H9 (cell line): ENCODE measurements around the gene MORC4. TPM values are rescaled to one million over a fixed set of nuclear protein-coding genes. Genes with fewer than 3 reads are reported as not detected.

ENCODE experiments used
- DNase-seq: peaks from one replicate; pipeline ENCODE4 v3.0.0-alpha.2; 2017
- H2AFZ ChIP-seq: one replicate; pipeline ENCODE4 v1.6.1; 2013; ENCODE audit warnings: mild to moderate bottlenecking, low read length, control low read depth, moderate library complexity
- H2AK5ac ChIP-seq: 2 replicates; pipeline ENCODE4 v1.6.1; 2013; ENCODE audit warnings: low read length, control low read depth, mixed read lengths; ENCODE audit not compliant: insufficient read length
- H2BK120ac ChIP-seq: one replicate; pipeline ENCODE4 v1.6.1; 2013; ENCODE audit warnings: low read depth, mild to moderate bottlenecking, low read length, control low read depth, inconsistent platforms; ENCODE audit not compliant: poor library complexity, severe bottlenecking
- H2BK12ac ChIP-seq: 2 replicates; pipeline ENCODE4 v1.6.1; 2013; ENCODE audit warnings: low read length, control low read depth, mixed read lengths, low read depth; ENCODE audit not compliant: insufficient read length
- H2BK15ac ChIP-seq: 2 replicates; pipeline ENCODE4 v1.6.1; 2013; ENCODE audit warnings: low read depth, low read length, control low read depth
- H2BK20ac ChIP-seq: one replicate; pipeline ENCODE4 v1.6.1; 2013; ENCODE audit warnings: low read depth, mild to moderate bottlenecking, low read length, control low read depth, inconsistent platforms; ENCODE audit not compliant: poor library complexity, severe bottlenecking
- H2BK5ac ChIP-seq: 2 replicates; pipeline ENCODE4 v1.6.1; 2013; ENCODE audit warnings: low read length, control low read depth, mixed read lengths; ENCODE audit not compliant: insufficient read length
- H3K14ac ChIP-seq: 2 replicates; pipeline ENCODE4 v1.6.1; 2013; ENCODE audit warnings: low read length, control low read depth; ENCODE audit not compliant: insufficient read depth
- H3K18ac ChIP-seq: 2 replicates; pipeline ENCODE4 v1.6.1; 2013; ENCODE audit warnings: low read depth, mild to moderate bottlenecking, mixed read lengths, low read length, control low read depth; ENCODE audit not compliant: insufficient read length
- H3K23ac ChIP-seq: 2 replicates; pipeline ENCODE4 v1.6.1; 2013; ENCODE audit warnings: low read length, control low read depth, mixed read lengths, low read depth; ENCODE audit not compliant: insufficient read length
- H3K23me2 ChIP-seq: 2 replicates; pipeline ENCODE4 v1.6.1; 2013; ENCODE audit warnings: low read depth, mild to moderate bottlenecking, mixed read lengths, low read length, control low read depth; ENCODE audit not compliant: insufficient read length, poor library complexity, severe bottlenecking
- H3K27ac ChIP-seq: 2 replicates; pipeline ENCODE4 v1.5.1; 2013; ENCODE audit warnings: low read length, control low read depth, mixed read lengths, low read depth; ENCODE audit not compliant: insufficient read length
- H3K27me3 ChIP-seq: 2 replicates; pipeline ENCODE4 v1.6.1; 2013; ENCODE audit warnings: low read length, control low read depth, inconsistent platforms; ENCODE audit not compliant: insufficient read depth
- H3K4ac ChIP-seq: 2 replicates; pipeline ENCODE4 v1.6.1; 2013; ENCODE audit warnings: low read depth, mild to moderate bottlenecking, control low read depth, inconsistent platforms, low read length, moderate library complexity
- H3K4me1 ChIP-seq: 2 replicates; pipeline ENCODE4 v1.6.1; 2013; ENCODE audit warnings: low read length, control low read depth, inconsistent platforms; ENCODE audit not compliant: insufficient read depth
- H3K4me2 ChIP-seq: 2 replicates; pipeline ENCODE4 v1.6.1; 2013; ENCODE audit warnings: low read length, control low read depth, mixed read lengths; ENCODE audit not compliant: insufficient read length, insufficient read depth
- H3K56ac ChIP-seq: 2 replicates; pipeline ENCODE4 v1.6.1; 2013; ENCODE audit warnings: low read depth, mild to moderate bottlenecking, mixed read lengths, low read length, control low read depth; ENCODE audit not compliant: insufficient read length
- H3K79me1 ChIP-seq: 2 replicates; pipeline ENCODE4 v1.6.1; 2013; ENCODE audit warnings: low read depth, mild to moderate bottlenecking, moderate library complexity, low read length, control low read depth, inconsistent platforms; ENCODE audit not compliant: insufficient read depth, poor library complexity, severe bottlenecking
- H3K79me2 ChIP-seq: 2 replicates; pipeline ENCODE4 v1.6.1; 2013; ENCODE audit warnings: low read length, control low read depth, inconsistent platforms; ENCODE audit not compliant: insufficient read depth
- H3K9ac ChIP-seq: 2 replicates; pipeline ENCODE4 v1.6.1; 2013; ENCODE audit warnings: low read length, control low read depth, mixed read lengths; ENCODE audit not compliant: insufficient read length; ENCODE audit errors: extremely low read depth
- H3K9me3 ChIP-seq: one replicate; pipeline ENCODE4 v1.6.1; 2013; ENCODE audit warnings: low read depth, low read length, inconsistent platforms; ENCODE audit not compliant: control insufficient read depth
- H3T11ph ChIP-seq: one replicate; pipeline ENCODE4 v1.6.1; 2013; ENCODE audit warnings: mild to moderate bottlenecking, low read length, control low read depth, inconsistent platforms
- H4K20me1 ChIP-seq: one replicate; pipeline ENCODE4 v1.6.1; 2013; ENCODE audit not compliant: control insufficient read depth, insufficient read length, insufficient read depth
- H4K5ac ChIP-seq: 2 replicates; pipeline ENCODE4 v1.6.1; 2013; ENCODE audit warnings: low read depth, mild to moderate bottlenecking, mixed read lengths, low read length, control low read depth; ENCODE audit not compliant: insufficient read length
- H4K8ac ChIP-seq: replicated peaks from 2 replicates; pipeline ENCODE4 v1.6.1; 2013; ENCODE audit warnings: low read length, control low read depth, mixed read lengths, low read depth; ENCODE audit not compliant: insufficient read length
- H4K91ac ChIP-seq: 2 replicates; pipeline ENCODE4 v1.6.1; 2013; ENCODE audit warnings: low read depth, mild to moderate bottlenecking, moderate library complexity, mixed read lengths, low read length, control low read depth; ENCODE audit not compliant: insufficient read length
- H3K27ac Mint-ChIP-seq, 3 experiments: 2 replicates in 2 of 3; 3 replicates in 1 of 3; pipeline ENCODE4 v1.8.0; 2020 to 2021; ENCODE audit warnings: mixed read lengths in 3 of 3, mild to moderate bottlenecking in 1 of 3, moderate library complexity in 1 of 3
- H3K27me3 Mint-ChIP-seq: 2 replicates; pipeline ENCODE4 v1.8.0; 2021; ENCODE audit warnings: low read depth, mild to moderate bottlenecking, moderate library complexity, mixed read lengths
- H3K36me3 Mint-ChIP-seq, 3 experiments: 2 replicates in 2 of 3; 3 replicates in 1 of 3; pipeline ENCODE4 v1.8.0; 2020 to 2021; ENCODE audit warnings: low read depth in 3 of 3, mixed read lengths in 3 of 3; ENCODE audit not compliant: insufficient read depth in 1 of 3
- H3K4me1 Mint-ChIP-seq, 2 experiments: 2 replicates each; pipeline ENCODE4 v1.8.0; 2020; ENCODE audit warnings: mixed read lengths in 2 of 2
- H3K4me3 Mint-ChIP-seq, 2 experiments: 2 replicates in 1 of 2; 3 replicates in 1 of 2; pipeline ENCODE4 v1.8.0; 2020 to 2021; ENCODE audit warnings: mild to moderate bottlenecking in 2 of 2, mixed read lengths in 2 of 2, moderate library complexity in 1 of 2
- H3K9me3 Mint-ChIP-seq, 2 experiments: 2 replicates in 1 of 2; 3 replicates in 1 of 2; pipeline ENCODE4 v1.8.0; 2020; ENCODE audit warnings: mild to moderate bottlenecking in 2 of 2, mixed read lengths in 2 of 2, moderate library complexity in 1 of 2
- WGBS: extraction: QIAGEN DNeasy Blood & Tissue Kit; methylation state at CpG from one replicate; pipeline ENCODE4 v1.1.7; 2013; ENCODE audit warnings: missing lambda C conversion rate, low lambda C conversion rate, mixed read lengths; ENCODE audit not compliant: insufficient read length; ENCODE audit errors: extremely low coverage; 5-methylcytosine and 5-hydroxymethylcytosine counted together
- total RNA-seq: library from RNA; stranded (reverse); gene quantifications from 2 replicates; pipeline ENCODE4 v1.2.1, GENCODE V29; 2021
- TF ChIP-seq, protein P1 (sequence below): fragments of 200-600 bp; sonication (generic); conservative IDR thresholded peaks from 3 replicates; pipeline ENCODE4 v1.8.0; 2021; ENCODE audit warnings: antibody characterized with exemption, mild to moderate bottlenecking

The MORC4 gene
- total RNA-seq, 1 experiment from 2014 or later: 4.3 TPM

DNA sequence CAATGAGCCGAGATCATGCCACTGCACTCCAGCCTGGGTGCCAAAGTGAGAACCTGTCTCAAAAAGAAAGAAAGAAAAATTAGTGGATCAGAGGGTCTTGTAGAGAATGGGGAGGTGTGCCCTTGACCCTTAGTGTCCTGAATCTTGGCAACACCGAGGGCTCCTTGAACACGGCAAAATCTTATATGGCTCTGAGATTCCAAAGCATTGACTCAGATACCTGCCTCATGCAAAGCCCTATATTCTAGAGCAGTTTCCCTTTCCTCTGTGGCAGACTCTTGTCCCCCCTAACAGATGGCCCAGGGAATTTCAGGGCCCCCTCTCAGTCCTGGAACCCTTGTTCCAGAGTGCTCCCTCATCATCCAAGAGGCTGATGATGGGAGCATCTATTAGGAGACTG is 73.0 kb downstream of the MORC4 start:
- Histone ChIP-seq H3K23me2 (no peaks in the 10 kb centered on the region), H4K5ac (no peak overlapping the region), H2AK5ac (no peak overlapping the region), H2BK15ac (no peak overlapping the region), H3K56ac (no peak overlapping the region), H3K23ac (no peak overlapping the region), H4K91ac (no peak overlapping the region), H4K20me1 (no peaks in the 10 kb centered on the region), H3K27me3 (no peaks in the 10 kb centered on the region), H3K79me1 (no peaks in the 10 kb centered on the region), H3K14ac (no peak overlapping the region), H2AFZ (no peak overlapping the region), H3K4me2 (no peak overlapping the region), H3K18ac (no peak overlapping the region), H3K4ac (no peak overlapping the region), H2BK12ac (no peak overlapping the region), H3T11ph (no peak overlapping the region), H3K79me2 (no peaks in the 10 kb centered on the region), H3K4me1 (no peaks in the 10 kb centered on the region), H3K27ac (no peak overlapping the region), H3K9ac (no peak overlapping the region), H2BK5ac (no peak overlapping the region), H3K9me3 (no peaks in the 10 kb centered on the region), H4K8ac (no peak overlapping the region), H2BK20ac (no peak overlapping the region), H2BK120ac (no peak overlapping the region)
- Mint-ChIP-seq H3K27ac (no peak overlapping the region), H3K9me3 (peaks cover 0 to 12% of the 10 kb centered on the region in 2 experiments; a peak in 2 of 5 replicates), H3K4me3 (no peak overlapping the region), H3K36me3 (no peaks in the 10 kb centered on the region), H3K27me3 (no peaks in the 10 kb centered on the region; the same call in 1 of the 2 replicates), H3K4me1 (no peaks in the 10 kb centered on the region)
- no peak for DNase-seq
- no CpG with 5 or more reads among the region's 3 CpGs for WGBS
- TF ChIP-seq, protein P1, sequence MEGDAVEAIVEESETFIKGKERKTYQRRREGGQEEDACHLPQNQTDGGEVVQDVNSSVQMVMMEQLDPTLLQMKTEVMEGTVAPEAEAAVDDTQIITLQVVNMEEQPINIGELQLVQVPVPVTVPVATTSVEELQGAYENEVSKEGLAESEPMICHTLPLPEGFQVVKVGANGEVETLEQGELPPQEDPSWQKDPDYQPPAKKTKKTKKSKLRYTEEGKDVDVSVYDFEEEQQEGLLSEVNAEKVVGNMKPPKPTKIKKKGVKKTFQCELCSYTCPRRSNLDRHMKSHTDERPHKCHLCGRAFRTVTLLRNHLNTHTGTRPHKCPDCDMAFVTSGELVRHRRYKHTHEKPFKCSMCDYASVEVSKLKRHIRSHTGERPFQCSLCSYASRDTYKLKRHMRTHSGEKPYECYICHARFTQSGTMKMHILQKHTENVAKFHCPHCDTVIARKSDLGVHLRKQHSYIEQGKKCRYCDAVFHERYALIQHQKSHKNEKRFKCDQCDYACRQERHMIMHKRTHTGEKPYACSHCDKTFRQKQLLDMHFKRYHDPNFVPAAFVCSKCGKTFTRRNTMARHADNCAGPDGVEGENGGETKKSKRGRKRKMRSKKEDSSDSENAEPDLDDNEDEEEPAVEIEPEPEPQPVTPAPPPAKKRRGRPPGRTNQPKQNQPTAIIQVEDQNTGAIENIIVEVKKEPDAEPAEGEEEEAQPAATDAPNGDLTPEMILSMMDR: no peak
